ENCODE measurements around the gene TNNC2.
"Not testable (repeated sequence)": the region's sequence is repeated elsewhere in the genome, so short reads cannot be mapped to it uniquely, and the experiment has no call there.

Gene TNNC2

DNA sequence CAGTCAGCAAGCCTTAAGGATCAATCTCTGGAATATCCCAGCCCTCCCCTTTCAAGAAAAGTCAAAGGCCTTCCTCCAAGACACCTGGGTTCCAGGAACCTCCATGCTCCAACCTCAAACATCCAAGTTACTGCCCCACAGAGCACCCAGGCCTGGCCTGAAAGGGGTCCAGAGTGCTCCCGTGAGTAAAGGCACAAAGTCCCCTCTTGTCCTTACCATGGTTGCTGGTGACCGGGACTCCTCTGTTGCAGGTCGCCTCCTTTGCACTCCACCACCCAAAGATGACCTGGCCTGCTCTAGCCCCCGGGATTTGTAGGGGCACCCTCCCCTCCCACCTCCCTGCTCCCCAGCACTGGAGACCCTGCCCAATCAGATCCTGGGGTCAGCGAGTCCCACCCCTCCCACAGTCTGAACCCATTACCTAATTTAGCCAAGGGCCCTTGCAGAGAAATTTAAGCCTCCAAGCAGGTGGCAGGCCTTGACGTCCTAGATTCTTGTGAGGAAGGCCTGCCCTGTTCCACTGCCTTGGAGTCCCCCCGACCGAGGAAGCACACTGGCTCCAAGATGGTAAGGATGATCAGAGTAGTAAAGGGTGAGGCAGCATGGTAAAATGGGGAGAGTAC, at the start of gene TNNC2:
Gene TNNC2 (minus strand): TSS at position 283 of the 623 bp plus-strand sequence. CDS start 64 bp downstream, at position 219.
- no peak for DNase-seq (ENCODE audit: low spot score)

DNA sequence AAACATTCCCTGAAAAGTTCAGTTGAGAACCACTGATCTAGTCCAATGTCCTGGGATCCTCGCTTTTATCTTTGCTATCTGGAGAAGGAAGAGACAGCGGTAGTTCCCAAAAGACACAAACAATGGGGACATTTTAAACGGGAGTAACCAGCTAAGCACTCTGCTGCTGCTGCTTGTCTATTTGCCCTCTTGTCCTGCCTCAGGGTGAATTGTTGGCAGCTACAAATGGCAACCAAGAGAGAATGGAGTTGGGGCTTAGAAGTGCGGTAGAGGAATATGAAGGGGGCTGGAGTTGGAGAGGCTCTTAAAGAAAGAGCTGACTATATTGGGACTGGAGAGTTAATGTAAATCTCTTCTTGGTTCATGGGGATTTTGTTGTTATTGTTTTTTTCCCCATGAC, 47.5 kb upstream of the TNNC2 start:
- no peak for DNase-seq (ENCODE audit: low spot score)

DNA sequence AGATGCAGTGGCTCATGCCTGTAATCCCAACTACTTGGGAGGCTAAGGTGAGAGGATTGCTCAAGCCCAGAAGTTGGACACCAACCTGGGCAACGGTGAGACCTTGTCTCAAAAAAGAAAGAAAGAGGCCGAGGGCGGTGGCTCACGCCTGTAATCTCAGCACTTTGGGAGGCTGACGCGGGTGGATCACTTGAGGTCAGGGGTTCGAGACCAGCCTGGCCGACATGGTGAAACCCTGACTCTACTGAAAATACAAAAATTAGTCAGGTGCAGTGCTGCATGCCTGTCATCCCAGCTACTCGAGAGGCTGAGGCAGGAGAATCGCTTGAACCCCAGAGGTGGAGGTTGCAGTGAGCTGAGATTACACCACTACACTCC, 47.0 kb upstream of the TNNC2 start:
- DNase-seq (ENCODE audit: low spot score): not testable (repeated sequence)

DNA sequence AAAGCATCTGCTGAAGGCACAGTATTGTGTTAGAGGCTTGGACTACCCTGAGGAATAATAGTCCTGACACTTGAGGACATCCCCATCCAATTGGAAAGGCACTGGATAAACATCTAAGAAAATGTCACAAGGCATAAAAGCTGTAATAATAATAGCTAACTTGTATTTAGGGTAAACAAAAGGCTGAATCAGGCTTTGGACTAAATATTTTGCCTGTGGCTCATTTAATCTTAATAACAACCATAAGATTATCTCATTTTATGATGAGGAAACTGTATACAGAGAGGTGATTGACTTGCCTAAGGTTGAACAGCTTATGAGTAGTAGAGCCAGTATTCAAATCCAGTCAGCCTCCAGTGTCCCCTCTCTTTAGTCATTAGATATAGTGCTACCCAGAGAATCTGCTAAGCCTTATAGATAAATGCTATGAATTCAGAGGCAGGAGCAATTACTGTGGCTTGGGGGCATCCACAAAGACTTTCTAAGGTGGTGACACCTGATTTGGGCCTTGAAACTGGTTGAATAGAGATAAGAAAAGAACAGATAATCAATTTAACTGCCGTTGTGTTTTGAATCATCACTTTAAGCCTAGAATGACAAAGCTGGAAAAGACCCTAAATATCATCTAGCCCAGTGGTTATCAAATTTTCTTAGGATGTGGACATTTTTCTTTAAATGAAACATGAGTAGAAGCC, 46.4 kb upstream of the TNNC2 start:
- no peak for DNase-seq (ENCODE audit: low spot score)

GRCh38 chr20:45872626-45873025, 45.5 kb upstream of the TNNC2 start:
- DNase-seq (ENCODE audit: low spot score): no peak

DNA sequence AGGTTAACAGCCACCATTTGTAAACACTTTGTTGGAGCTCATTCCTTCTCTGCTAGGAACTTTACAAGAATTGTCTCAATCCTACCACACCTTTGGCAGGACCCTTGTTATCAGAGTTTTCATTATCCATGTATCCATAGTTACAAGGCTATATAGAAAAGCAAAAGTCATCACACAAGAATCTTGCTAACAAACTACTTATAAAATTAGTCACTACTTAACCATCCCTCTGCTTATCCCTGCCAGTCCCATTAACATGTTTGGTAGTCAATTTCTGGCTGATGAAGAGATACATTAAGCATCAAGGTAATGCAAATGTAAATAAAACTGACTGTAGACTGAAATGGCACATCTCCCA, 40.7 kb upstream of the TNNC2 start:
- no peak for DNase-seq (ENCODE audit: low spot score)

GRCh38 chr20:45867136-45867818, 40.2 kb upstream of the TNNC2 start:
- DNase-seq (ENCODE audit: low spot score): no peak

GRCh38 chr20:45866454-45866853, 39.3 kb upstream of the TNNC2 start:
- DNase-seq (ENCODE audit: low spot score): no peak

GRCh38 chr20:45863543-45864470, 36.7 kb upstream of the TNNC2 start:
- no peak for DNase-seq (ENCODE audit: low spot score)

DNA sequence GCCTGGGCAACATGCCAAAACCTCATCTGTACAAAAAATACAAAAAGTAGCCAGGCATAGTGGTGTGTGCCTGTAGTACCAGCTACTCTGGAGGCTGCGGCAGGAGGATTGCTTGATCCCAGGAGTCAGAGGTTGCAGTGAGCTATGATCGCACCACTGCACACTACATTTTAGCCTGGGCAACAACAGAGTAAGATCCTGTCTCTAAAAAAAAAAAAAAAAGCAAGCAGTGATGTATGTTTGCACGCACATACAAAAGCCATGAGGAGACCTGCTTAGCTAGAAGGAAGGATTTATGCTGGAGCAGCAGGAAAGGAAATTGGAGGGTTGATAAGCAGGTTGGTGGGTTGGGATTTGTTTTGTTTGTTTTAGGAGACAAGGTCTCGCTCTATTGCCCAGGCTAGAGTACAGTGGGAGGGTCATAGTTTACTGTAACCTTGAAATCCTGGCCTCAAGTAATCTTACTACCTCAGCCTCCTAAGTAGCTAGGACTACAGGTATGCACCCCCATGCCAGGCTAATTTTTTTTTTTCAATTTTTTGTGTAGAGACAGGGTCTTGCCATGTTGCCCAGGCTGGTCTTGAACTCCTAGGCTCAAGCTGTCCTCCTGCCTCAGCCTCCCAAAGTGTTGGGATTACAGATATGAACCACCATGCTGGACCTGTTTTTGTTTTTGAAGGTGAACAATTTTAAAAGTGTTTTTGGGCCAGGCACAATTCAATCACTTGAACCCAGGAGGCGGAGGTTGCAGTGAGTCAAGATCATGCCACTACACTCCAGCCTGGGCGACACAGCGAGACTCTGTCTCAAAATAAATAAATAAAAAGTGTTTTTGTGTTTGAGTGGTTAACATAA, 34.3 kb upstream of the TNNC2 start:
- no peak for DNase-seq (ENCODE audit: low spot score)

DNA sequence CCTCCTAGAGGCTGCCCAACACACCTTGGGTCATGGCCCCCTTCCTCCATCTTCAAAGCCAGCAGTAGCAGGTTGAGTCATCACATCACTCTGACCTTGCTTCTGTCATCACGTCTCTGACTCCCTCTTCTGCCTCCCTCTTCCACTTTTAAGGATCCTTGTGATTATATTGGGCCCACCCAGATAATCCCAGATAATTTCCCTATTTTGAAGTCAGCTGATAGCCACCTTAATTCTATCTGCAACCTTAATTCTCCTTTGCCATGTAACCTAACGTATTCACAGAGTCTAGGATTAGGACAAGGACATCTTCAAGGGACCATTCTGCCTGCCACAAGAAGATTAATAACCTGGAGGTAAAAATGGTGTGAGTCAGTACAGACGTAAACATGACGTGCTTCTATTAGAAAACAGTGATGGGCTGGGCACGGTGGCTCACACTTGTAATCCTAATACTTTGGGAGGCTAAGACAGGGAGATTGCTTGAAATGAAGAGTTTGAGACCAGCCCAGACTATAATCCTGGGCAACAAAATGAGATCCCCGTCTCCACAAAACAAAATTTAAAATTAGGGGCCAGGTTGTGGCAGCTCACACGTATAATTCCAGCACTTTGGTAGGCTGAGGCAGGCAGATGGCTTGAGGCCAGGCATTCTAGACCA, 33.6 kb upstream of the TNNC2 start:
- no peak for DNase-seq (ENCODE audit: low spot score)

DNA sequence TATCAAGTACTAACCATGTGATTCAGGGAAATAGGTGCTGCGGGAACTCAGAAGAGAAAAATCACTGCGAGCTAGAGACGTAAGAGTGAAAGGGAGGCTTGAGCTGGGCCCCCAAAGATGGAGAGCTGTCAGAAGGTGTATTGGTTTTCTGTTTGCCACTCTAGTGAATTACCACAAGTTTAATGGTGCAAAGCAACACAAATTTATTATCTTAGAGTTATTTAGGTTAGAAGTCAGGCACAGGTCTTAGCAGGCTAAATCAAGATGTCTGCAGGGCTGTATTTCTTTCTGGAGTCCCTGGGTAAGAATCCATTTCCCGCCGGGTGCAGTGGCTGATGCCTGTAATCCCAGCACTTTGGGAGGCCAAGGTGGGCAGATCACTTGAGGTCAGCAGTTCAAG, 32.8 kb upstream of the TNNC2 start:
- no peak for DNase-seq (ENCODE audit: low spot score)

- no peak for DNase-seq (ENCODE audit: low spot score)
Measured at GRCh38 chr20:45857882-45858216, 30.7 kb upstream of the TNNC2 start.

- peak; percentile 100 for DNase-seq (ENCODE audit: low spot score)
Measured at GRCh38 chr20:45857114-45857881, 30.2 kb upstream of the TNNC2 start, which contains the start of the genes ACOT8 and ZSWIM3. Gene ACOT8 (minus strand): TSS chr20:45857392. CDS start chr20:45857315, 77 bp downstream. Gene ZSWIM3 (plus strand): TSS chr20:45857614. CDS start chr20:45857826, 212 bp downstream.

DNA sequence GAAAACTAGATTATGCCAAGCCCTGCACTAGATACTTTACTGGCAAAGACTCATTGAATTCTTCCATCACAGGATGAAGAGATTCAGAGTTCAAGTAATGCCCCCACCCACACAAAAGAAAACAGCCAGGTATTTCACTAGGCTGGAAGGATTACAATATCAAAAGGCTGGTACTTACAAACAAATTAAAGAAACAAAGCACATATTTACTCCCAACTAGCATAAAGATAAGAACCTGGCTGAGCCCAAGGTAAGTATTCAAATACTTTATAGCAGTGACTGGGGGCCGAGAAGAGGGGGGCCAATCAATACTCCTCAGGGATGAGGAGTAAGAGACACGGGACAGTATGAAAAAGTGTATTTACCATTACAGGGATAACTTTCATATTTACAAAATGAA, 26.4 kb upstream of the TNNC2 start:
- no peak for DNase-seq (ENCODE audit: low spot score)

GRCh38 chr20:45852326-45852725, 25.2 kb upstream of the TNNC2 start:
- no peak for DNase-seq (ENCODE audit: low spot score)

- no peak for DNase-seq (ENCODE audit: low spot score)
Measured at GRCh38 chr20:45851501-45851900, 24.4 kb upstream of the TNNC2 start.

DNA sequence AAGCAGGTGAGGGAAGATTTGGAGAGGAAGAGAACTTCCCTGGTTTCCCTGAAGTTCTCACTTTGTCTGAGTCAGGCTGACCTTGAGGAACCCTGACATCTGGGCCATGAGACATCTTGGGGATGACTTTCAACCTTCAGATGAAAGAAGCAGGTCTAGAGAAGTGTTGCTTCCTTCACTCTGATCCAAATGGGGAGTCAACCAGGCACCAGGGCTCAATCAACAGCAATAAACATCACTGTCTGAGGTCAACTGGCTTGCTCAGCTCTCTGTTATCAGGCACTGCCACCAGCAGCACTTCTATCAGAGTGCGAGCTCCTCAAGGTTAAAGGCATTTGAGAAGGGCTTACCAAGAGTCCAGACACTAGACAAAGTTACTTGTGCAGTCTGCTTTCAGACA, 23.8 kb upstream of the TNNC2 start:
- no peak for DNase-seq (ENCODE audit: low spot score)

GRCh38 chr20:45850238-45850637, 23.1 kb upstream of the TNNC2 start:
- DNase-seq (ENCODE audit: low spot score): no peak
